Measurements from ENCODE around the gene CHRND.

Gene CHRND

DNA sequence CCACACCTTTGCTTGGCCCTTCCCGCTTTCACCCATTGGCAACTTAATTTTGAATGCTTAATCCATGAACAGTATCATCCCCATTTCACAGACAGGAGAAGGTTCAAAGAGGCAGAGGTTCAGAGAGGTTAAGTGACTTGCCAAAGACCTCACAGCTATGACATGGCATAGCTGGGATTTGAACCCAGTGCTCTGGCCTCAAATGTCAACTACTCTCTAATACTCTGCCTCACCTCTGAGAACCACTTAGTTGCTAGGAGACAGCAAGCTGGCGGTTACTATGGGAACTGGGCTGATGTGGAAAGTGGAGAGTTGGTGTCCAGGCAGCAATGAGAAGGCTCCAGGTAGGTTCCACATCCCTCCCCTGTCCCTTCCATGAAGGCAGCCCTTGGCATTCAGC is 21.5 kb upstream of the CHRND start:
- no peak for FAIRE-seq

DNA sequence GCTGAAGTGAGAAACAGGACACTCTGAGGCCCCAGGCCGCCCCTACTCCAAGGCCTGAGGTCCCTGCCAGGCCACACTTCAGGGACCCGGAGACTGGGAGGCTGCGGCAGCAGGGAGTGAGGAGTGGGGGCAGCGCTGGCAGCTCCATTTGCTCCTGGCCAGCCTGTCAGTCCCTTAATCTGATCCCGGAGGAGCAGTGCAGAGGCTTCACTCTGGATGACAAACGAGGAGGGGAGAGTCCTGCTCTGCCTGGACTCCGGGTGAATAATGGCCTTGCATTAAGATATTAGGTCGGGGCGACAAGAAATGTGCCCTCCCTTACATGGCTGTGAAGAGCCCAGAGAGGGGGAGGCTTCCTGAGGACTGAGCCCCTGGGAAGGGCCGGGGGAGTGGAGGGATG is 20.1 kb upstream of the CHRND start:
- no peak for FAIRE-seq

DNA sequence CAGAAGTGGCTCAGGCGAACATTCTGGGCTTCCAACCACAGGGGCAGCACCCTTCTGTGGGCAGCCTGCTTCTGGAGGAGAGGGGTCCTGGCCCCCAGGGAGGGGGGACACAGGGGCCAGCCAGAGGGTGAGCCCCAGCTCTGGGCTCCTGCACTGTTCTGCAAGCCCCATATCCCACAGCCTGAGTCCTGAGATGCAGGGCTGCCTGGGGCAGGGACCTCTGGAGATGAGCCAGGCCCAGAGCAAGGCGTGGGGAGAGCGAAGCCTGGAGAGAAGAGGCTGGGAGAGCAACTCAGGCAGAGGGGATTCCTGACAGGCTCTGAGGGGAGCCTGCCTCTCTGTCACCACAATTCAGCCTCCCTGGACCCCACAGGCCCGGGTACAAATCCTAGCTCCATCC is 19.3 kb upstream of the CHRND start:
- FAIRE-seq: no peak

DNA sequence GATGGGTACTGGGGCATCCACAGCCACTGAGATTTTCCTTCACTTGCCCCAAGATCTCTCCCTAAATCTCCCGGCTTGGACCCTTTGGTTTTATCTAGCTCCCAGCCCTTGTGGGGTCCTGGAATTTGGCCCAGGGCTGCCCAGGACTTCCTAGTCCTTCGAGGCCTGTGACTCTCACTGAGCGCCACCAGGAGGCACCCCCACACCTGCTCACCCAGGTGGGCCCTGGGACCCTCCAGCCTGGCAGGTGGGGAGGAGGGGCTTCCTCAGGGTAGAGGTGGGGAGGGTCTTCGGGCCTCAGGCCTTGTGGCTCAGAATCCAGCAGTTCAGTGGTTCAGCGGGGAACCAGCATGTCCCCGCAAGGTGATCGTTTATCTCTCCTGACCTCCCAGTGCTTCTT is 17.7 kb upstream of the CHRND start:
- no peak for FAIRE-seq

DNA sequence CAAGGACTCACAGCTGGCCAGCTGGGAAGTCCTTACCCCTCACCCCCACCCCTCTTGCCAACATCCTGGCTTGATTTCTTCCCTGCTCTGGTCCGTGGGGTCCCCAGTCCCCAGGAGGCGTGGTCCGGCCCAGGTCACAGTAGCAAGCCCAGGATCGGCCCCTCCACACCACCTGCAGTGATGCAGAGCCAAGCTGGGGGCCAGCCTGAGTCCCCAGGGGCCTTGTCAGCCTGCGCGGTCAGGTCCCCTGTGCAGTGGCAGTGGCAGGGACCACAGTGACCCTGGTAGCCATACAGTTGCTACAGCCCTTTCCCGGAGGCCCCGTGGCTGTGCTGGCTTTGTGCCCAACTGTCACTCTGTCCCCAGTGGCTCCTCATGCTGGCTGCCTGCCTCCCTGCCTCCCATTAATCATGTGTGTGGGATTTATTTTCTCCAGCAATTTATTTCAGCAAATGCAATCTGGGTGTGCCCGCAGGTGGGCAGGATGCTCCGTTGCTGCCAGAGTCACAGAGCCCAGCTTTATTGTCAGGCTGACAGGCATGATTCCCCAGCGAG is 14.5 kb upstream of the CHRND start:
- FAIRE-seq: no peak

DNA sequence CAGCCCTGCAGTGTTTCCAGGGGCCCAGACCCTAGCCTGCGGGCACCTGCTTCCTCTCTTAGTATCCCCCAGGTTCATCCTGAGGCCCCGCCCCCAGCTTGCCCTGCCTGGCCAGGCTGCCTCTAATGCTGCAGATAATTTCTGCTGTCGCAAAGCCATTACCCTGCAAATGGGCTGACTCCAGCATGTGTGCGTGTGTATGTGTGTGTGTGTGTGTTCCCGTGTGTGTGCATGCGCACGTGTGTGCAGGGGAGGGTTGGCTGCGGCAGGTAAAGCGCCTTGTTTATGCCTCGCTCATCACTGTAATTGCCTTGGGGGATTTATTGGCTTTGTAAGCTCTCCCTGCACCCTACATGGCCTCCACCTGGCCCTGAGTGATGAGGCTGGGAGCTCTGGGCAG is 13.4 kb upstream of the CHRND start:
- FAIRE-seq: no peak

DNA sequence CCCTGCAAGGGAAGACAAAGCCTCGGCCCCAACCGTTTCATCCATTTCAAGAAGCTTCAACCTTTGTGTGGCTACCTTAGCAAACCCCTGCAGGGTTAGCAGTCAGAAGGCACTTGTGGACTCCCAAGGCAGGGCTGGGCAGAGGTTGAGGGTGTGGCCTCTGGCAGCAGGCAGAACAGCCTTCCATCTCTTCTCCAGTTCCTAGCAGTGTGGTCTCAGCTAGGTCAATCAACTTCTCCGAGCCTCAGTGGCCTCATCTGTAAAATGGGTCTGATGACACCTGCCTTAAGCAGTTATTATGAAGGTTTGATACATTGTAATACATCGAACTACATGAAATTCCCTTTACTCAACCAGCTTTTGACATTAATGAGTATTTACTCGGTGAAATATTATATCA is 12.6 kb upstream of the CHRND start:
- FAIRE-seq: no peak

DNA sequence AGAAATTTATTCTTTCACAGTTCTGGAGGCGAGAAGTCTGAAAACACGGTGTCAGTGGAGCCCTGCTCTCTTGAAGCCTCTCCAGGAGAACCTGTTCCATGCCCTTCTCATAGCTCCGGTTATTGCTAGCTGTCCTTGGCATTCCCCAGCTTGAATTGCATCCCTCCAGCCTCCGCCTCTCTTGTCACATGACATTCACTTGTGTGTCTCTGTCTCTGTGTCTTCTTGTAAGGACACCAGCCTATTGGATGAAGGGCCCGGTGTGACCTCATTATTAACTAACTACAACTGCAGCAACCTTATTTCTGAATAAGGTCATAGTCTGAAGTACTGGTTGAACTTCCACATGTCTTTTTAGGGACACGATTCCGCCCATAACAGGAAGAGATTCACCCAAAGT is 10.3 kb upstream of the CHRND start:
- no peak for FAIRE-seq

DNA sequence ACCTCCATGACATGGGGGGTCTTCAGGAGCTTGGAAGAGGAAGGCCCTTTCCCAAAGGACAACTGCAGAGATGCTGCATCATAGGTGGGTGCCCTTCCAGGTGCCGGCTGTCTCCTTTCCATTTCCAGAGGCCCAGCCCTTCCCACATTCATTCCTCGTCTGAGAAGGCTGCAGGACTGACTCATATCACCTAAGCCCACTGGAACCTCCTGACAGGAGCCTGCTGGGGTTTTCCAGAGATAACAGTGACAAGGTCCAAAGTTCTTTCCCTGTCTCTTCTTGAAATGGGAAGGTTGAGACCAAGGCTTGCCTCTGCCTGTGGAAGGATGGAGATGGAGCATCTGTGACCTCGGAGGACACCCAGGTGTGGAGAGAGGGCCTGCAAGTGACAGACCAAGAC is 9.4 kb upstream of the CHRND start:
- FAIRE-seq: no peak

DNA sequence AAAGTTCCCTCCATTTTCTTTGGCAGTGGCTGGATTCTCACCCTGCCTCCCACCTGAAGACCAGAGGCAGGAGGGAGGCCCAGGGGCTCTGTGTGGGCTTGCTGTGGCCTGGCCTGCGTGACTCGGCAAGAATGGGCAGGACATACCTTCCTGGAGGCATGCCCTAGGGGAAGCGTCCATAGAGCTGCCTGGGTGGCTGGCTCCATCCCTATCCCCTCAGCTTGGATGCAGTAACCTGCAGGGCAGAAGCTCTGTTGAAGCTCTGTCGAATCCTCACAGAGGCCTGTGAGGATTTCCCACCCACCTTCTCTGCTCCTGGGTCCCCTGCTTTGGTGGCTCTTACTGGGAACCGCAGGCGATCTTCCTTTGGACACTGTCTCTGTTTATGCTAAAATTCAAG is 7.1 kb upstream of the CHRND start:
- FAIRE-seq: no peak

DNA sequence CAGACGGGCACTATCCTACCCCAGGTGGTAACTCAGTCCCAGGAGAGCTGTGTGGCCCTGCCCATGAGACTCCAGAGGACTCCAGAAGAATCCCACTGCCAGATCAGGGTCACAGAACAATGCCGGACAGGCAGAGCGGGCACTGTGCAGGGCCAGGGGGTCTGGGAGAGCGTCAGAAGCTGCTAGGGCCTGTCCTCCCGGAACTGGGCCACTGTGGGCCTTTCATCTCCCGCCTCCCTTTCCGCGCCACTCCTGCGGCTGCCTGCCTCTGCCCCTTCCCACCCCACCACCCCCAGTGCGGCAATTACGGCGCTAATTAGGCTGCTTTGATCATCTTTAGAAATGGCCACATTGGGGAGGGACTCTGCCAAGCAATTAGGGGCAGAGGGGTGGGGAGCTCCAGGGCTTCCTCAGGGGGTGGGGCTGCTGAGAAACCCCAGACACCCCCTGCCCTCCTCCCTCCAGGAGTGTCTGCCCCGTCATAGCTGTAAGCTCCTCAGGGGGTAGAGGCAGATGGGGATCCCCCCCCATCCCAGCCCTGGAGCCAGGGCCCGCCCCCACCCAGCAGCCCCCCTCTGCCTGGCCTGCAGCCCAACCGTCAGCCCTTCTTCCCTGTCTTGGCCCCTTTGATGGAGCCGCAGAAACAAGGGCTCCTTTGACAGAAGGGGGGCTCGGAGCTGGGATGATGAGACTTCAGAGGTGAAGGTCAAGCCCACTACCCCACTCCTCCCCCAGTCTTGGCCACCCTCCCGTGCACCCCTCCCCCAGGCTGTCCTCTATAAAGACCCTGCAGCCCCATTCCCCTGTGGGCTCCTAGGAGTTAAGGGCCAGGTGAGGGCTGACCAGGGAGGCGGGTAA is 6.2 kb upstream of the CHRND start, which contains the start of gene PRSS56:
Gene PRSS56, plus strand, starts transcription at position 808 of the 858 bp plus-strand sequence. CDS start 211 bp downstream, outside the sequence.
- FAIRE-seq: no peak

DNA sequence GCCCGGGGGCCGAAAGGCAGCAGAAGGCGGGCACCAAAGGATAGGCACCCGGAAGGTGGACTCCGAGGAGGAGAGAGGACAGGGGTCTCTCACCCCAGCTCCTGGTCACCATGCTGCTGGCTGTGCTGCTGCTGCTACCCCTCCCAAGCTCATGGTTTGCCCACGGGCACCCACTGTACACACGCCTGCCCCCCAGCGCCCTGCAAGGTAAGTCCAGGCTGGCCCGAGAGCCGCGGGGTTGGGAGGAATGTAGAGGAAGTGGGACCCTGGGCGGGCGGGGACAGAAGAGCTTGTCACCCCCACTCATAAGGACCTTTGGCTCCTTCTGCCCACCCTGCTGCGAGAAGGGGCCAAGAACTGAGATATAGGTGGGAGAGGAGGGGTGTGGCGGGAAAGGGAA is 5.5 kb upstream of the CHRND start:
- no peak for FAIRE-seq

DNA sequence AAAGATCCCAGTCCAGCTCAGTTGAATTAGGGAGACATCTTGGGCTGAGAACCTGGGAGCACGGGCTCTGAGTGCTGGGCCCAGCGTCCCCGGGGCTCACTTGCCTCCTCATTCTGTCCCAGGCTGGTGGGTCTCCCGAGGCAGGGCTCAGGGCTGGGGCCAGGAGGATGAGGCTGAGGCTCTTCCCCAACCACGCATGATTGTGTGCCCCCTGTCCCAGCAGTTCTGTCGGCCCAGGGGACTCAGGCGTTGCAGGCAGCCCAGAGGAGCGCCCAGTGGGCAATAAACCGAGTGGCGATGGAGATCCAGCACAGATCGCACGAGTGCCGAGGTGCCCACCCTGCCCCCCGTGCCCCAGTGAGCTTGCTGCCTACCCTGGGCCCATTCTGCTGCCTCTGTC is 4.9 kb upstream of the CHRND start:
- no peak for FAIRE-seq

DNA sequence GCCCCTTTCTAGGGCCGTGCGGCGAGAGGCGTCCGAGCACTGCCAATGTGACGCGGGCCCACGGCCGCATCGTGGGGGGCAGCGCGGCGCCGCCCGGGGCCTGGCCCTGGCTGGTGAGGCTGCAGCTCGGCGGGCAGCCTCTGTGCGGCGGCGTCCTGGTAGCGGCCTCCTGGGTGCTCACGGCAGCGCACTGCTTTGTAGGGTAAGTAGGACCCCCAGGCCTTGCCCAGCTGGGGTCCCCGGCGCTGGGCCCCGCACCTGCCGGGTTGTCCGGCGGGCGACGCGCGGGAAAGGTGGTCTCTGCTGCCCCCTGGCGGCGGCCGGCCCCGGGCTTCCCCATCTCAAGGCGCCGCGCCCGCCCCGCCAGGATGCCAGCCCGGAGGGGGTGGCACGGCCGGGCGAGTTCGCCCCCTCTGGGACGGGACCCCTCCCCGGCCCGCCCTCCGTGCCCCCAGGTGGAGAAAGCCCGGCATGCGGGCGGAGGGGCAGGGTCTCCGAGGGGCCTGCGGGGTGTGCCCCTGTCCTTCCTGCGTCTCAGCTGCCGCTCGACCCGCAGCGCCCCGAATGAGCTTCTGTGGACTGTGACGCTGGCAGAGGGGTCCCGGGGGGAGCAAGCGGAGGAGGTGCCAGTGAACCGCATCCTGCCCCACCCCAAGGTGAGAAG is 3.9 kb upstream of the CHRND start:
- no peak for FAIRE-seq

DNA sequence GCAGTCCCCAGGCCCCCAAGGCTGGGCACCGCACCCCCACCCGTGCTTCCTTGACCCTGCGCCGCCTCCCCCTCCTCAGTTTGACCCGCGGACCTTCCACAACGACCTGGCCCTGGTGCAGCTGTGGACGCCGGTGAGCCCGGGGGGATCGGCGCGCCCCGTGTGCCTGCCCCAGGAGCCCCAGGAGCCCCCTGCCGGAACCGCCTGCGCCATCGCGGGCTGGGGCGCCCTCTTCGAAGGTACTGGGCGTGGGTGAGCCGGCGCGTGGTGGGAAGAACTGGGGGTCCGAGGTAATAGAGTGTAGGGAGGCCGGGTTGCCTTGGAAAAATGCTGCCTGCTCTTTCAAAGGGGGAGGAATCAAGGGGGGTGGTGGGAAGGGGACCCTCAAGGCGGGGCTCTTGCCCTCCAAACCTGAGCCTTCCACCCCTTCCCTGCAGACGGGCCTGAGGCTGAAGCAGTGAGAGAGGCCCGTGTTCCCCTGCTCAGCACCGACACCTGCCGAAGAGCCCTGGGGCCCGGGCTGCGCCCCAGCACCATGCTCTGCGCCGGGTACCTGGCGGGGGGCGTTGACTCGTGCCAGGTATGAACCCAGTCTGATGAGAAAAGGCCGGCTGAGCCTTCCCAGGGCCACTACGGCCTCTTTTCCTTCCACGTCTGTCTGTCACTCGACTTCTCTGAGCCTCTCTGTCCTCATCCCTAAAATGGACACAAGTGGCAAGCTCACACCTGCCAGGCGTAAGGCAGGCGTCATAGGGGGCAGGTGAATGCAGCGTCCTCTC is 3.1 kb upstream of the CHRND start:
- FAIRE-seq: no peak

DNA sequence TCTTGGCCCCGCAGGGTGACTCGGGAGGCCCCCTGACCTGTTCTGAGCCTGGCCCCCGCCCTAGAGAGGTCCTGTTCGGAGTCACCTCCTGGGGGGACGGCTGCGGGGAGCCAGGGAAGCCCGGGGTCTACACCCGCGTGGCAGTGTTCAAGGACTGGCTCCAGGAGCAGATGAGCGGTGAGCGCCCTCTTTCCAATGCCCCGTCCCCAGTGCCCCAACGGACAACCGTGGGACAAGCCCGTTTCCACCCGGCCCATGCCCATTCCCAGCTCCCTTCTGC is 2.6 kb upstream of the CHRND start:
- FAIRE-seq: no peak

DNA sequence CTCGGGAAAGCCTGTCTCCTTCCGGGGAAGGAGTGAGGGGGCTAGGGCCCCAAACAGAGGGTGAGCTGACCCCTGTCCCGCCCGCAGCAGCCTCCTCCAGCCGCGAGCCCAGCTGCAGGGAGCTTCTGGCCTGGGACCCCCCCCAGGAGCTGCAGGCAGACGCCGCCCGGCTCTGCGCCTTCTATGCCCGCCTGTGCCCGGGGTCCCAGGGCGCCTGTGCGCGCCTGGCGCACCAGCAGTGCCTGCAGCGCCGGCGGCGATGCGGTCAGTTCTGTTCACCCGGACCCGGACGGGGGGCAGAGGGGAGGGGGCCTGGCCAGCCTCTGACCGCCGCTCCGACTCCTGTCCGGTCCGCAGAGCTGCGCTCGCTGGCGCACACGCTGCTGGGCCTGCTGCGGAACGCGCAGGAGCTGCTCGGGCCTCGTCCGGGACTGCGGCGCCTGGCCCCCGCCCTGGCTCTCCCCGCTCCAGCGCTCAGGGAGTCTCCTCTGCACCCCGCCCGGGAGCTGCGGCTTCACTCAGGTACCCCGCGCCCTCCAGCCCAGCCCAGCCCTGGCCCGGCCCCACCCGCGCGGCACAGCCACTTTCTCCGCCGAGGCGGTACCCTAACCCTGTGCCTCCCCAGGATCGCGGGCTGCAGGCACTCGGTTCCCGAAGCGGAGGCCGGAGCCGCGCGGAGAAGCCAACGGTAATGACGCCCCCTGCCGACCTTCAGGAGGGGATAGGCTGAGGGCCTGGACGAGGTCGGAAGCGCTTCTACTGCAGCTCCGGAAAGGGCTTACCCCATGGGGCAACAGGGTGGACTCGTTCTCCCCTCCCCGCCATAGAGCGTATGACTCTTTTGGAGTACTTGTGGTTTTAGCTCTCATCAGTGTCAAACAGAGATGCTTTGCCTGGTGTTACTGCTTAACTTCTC is 2.0 kb upstream of the CHRND start:
- FAIRE-seq: no peak

DNA sequence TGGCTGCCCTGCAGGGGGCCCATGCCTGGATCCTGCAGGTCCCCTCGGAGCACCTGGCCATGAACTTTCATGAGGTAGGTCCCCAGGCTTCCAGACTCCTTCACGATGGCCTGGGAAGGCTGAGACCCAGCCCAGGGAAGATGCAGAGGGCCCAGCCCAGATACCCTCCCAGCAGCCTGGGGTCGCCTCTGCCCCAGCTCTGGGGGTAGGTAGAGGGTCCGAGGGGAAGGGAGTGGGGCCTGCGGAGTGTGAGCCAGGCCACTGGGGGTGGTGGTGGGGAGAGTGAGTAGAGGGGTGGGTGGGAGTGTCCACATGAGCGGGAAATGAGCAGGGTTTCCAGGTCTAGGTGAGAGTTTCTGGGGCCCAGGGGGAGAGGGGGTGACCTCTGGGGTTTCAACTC is 1.2 kb upstream of the CHRND start:
- no peak for FAIRE-seq

DNA sequence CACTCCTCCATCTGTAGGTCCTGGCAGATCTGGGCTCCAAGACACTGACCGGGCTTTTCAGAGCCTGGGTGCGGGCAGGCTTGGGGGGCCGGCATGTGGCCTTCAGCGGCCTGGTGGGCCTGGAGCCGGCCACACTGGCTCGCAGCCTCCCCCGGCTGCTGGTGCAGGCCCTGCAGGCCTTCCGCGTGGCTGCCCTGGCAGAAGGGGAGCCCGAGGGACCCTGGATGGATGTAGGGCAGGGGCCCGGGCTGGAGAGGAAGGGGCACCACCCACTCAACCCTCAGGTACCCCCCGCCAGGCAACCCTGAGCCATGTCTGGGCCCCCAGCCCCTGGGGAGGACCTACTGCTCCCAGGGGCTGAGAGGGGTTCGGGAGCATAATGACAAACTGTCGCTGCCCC is 761 bp upstream of the CHRND start:
- no peak for FAIRE-seq

DNA sequence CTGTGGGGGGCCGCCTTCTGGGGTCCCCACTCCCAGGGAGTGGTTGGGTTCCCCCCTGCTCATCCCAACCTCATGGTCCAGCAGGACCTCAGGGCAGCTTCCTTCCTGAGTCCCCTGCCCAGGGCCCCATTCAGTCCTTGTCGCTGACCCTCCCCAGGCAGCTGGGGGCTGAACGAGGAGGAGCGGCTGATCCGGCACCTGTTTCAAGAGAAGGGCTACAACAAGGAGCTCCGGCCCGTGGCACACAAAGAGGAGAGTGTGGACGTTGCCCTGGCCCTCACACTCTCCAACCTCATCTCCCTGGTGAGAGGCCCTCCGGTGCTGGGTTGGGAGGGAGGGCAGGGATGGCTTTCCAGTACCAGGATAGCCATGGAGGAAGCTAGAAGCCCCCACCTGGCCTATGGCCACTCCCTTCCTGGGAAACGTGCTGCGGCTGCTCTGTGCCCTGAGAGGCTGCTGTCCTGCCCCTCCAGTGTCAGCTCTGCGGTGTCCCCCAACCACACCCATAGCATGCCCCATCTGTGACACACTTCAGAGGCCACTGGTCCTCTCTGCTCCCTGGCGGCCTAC is 497 bp downstream of the CHRND start:
- FAIRE-seq: no peak

DNA sequence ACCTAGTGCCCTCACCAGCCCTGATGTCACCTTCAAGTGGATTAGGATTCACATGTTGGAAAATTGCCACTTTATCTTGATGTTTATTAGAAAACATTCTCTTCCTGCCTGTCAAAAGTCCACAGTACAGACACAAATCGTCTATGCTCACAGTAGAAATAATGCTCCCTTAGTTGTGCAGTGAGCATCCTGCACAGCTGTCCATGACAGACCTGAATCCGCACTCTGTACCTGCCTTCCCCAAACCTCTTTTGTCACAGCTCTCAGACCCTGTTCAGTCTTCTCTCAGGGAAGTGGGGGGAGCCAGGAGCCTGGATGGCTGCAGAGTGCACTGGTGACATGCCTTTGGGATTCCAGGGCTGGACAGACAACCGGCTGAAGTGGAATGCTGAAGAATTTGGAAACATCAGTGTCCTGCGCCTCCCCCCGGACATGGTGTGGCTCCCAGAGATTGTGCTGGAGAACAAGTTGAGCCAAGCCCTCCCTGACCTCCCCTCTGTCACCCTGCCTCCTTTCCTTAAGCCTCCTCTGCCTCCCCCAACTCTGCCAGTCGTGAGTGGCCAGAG is 2.0 kb downstream of the CHRND start:
- FAIRE-seq: no peak
